22Rv1 (cell line): Measurements from ENCODE around the gene RORC.
"Not testable (repeated sequence)": the region's sequence is repeated elsewhere in the genome, so short reads cannot be mapped to it uniquely, and the experiment has no call there.

Source experiments
- H3K27ac ChIP-seq: fragments of 450-650 bp; 2 replicates; pipeline ENCODE4 v1.5.1; 2017
- ZFX ChIP-seq: fragments of 450-650 bp; IDR thresholded peaks from 2 replicates; pipeline ENCODE4 v1.6.1; 2017; ENCODE audit warnings: antibody characterized with exemption, borderline replicate concordance
- TF ChIP-seq, protein P1 (sequence below): fragments of 450-650 bp; IDR thresholded peaks from 2 replicates; pipeline ENCODE4 v1.5.1; 2017; ENCODE audit warnings: mild to moderate bottlenecking

Gene RORC

GRCh38 chr1:151831605-151832004 lies at the start of gene RORC:
Gene RORC, minus strand, starts transcription at chr1:151831802. Its CDS starts 38 bp downstream, at chr1:151831764.
- TF ChIP-seq, protein P1, sequence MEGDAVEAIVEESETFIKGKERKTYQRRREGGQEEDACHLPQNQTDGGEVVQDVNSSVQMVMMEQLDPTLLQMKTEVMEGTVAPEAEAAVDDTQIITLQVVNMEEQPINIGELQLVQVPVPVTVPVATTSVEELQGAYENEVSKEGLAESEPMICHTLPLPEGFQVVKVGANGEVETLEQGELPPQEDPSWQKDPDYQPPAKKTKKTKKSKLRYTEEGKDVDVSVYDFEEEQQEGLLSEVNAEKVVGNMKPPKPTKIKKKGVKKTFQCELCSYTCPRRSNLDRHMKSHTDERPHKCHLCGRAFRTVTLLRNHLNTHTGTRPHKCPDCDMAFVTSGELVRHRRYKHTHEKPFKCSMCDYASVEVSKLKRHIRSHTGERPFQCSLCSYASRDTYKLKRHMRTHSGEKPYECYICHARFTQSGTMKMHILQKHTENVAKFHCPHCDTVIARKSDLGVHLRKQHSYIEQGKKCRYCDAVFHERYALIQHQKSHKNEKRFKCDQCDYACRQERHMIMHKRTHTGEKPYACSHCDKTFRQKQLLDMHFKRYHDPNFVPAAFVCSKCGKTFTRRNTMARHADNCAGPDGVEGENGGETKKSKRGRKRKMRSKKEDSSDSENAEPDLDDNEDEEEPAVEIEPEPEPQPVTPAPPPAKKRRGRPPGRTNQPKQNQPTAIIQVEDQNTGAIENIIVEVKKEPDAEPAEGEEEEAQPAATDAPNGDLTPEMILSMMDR, result no peak
- TF ChIP-seq ZFX, result no peak
- H3K27ac ChIP-seq, result peak within 1 kb of the TSS; percentile 74

DNA sequence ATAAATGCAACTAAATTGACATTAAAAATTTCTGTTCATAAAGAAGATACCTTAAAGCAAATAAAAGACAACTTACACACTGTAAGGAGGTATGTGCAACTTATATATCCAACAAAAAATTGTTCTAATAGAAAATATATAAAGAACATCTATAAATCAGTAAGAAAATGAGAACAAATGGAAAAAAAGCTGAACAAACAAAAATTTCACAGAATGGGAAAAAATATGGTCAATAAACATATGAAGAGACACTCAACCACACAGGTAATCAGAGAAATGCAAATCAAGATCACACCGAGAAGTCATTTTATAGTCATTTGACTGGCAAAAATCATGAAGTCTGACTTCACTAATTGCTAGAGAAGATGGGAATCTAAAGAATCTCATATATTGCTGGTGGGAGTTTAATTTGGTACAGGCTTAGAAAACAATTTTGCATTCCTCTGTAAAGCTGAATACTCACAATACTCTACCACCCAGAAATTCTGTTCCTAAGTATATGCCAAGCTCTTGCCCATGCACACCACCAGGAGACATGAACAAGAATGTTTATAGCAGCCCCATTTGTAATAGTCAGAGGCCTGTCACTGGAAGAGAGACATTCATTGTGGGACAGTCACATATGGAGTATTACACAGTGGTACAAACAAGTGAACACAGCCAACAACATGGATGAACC lies 44.0 kb upstream of the RORC start:
- TF ChIP-seq, protein P1, result no peak

DNA sequence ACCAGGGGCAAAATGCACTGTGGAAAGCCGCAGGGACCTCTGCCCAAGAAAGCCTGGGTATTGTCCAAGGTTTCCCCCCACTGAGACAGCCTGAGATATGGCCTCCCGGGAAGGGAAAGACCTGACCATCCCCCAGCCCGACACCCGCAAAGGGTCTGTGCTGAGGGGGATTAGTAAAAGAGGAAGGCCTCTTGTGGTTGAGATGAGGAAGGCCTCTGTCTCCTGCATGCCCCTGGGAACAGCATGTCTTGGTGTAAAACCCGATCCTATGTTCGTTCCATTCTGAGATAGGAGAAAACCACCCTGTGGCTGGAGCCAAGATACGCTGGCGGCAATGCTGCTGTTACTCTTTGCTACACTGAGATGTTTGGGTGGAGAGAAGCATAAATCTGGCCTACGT lies 41.2 kb upstream of the RORC start:
- not testable (repeated sequence) for H3K27ac ChIP-seq

More for the DNA sequence above, 44.0 kb upstream of the RORC start:
- no peak overlapping the region for H3K27ac ChIP-seq

GRCh38 chr1:151871284-151872030 lies 39.9 kb upstream of the RORC start:
- no peak for TF ChIP-seq ZFX
- TF ChIP-seq, protein P1, result no peak
- H3K27ac ChIP-seq, result no peak overlapping the region

GRCh38 chr1:151868486-151868885 lies 36.9 kb upstream of the RORC start:
- TF ChIP-seq, protein P1, result no peak
- TF ChIP-seq ZFX, result no peak
- H3K27ac ChIP-seq, result no peak overlapping the region

- no peak for TF ChIP-seq ZFX
- TF ChIP-seq, protein P1, result no peak
- H3K27ac ChIP-seq, result no peak overlapping the region
These were observed 36.3 kb upstream of the RORC start for GRCh38 chr1:151867765-151868411.

- TF ChIP-seq, protein P1, result no peak
- no peak for TF ChIP-seq ZFX
- H3K27ac ChIP-seq, result no peak overlapping the region
These were observed 35.7 kb upstream of the RORC start for GRCh38 chr1:151867321-151867720.
